GM12891 (cell line): ENCODE results near the gene DHRS7C. TPM values are rescaled to one million over a fixed set of nuclear protein-coding genes. Genes with fewer than 3 reads are reported as not detected.

Source experiments
- DNase-seq: peaks from one replicate; pipeline ENCODE4 v3.0.0; 2011; ENCODE audit warnings: low spot score; ENCODE audit not compliant: insufficient read length
- FAIRE-seq: peaks from 2 replicates; lab custom pipeline; 2011; peaks lifted over from hg19 to GRCh38; lab: Jason Lieb, UNC
- PAX5 ChIP-seq: IDR thresholded peaks from 2 replicates; pipeline ENCODE4 v1.6.1; 2011; ENCODE audit warnings: low read length, moderate library complexity, mild to moderate bottlenecking; ENCODE audit not compliant: insufficient read depth, severe bottlenecking
- POLR2A ChIP-seq: IDR thresholded peaks from 2 replicates; pipeline ENCODE4 v1.6.1; 2011; ENCODE audit warnings: low read depth, low read length, control low read depth
- POLR2AphosphoS5 ChIP-seq: IDR thresholded peaks from 2 replicates; pipeline ENCODE4 v1.6.1; 2011; ENCODE audit warnings: low read depth, low read length, control low read depth
- POU2F2 ChIP-seq: IDR thresholded peaks from 2 replicates; pipeline ENCODE4 v1.6.1; 2011; ENCODE audit warnings: low read depth, mild to moderate bottlenecking, control low read depth, low read length, moderate library complexity
- SPI1 ChIP-seq: IDR thresholded peaks from 2 replicates; pipeline ENCODE4 v1.6.1; 2011; ENCODE audit warnings: low read depth, low read length, control low read depth
- TAF1 ChIP-seq: IDR thresholded peaks from 2 replicates; pipeline ENCODE4 v1.6.1; 2011; ENCODE audit warnings: low read depth, low read length, control low read depth
- polyA plus RNA-seq: library from polyadenylated mRNA; unstranded; fragments of >200 nt; gene quantifications from one replicate; pipeline ENCODE4 v1.2.1, GENCODE V29; 2012; ENCODE audit warnings: low read depth, missing spikeins, inconsistent platforms; ENCODE audit not compliant: missing spikeins

Gene DHRS7C, protein sequence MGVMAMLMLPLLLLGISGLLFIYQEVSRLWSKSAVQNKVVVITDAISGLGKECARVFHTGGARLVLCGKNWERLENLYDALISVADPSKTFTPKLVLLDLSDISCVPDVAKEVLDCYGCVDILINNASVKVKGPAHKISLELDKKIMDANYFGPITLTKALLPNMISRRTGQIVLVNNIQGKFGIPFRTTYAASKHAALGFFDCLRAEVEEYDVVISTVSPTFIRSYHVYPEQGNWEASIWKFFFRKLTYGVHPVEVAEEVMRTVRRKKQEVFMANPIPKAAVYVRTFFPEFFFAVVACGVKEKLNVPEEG
- polyA plus RNA-seq, result not detected

- DNase-seq (no peak), FAIRE-seq (no peak)
- TF ChIP-seq POLR2AphosphoS5 (no peak), POU2F2 (no peak), PAX5 (no peak), SPI1 (no peak), POLR2A (no peak), TAF1 (no peak)
Observed at GRCh38 chr17:9790889-9791876, at the start of gene DHRS7C. DHRS7C (minus strand) TSS chr17:9791592; CDS start chr17:9791284, 308 bp downstream.

DNA sequence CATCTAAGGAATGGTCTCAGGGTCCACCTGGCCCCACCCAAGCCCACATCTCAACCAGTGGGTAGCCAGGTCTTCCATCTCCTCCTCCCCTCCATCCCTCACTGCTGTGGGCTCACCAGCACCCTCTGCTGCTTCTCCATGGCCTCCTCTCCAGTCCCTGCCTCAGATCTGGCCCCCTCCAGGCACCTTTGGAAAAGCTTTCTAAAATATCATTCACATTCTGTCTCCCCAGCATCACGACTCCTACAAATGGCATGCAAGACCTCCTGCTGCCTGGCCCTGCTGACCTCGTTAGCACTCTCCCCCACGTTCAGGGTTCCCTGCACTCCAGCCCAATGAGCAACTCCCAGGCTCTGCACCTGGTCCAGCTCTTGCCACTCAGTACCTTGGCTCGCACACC is 48.0 kb upstream of the DHRS7C start:
- TF ChIP-seq POLR2AphosphoS5, result no peak
- no peak for TF ChIP-seq SPI1
- no peak for TF ChIP-seq TAF1
- TF ChIP-seq POLR2A, result no peak
- no peak for TF ChIP-seq PAX5
- TF ChIP-seq POU2F2, result no peak
- no peak for DNase-seq

DNA sequence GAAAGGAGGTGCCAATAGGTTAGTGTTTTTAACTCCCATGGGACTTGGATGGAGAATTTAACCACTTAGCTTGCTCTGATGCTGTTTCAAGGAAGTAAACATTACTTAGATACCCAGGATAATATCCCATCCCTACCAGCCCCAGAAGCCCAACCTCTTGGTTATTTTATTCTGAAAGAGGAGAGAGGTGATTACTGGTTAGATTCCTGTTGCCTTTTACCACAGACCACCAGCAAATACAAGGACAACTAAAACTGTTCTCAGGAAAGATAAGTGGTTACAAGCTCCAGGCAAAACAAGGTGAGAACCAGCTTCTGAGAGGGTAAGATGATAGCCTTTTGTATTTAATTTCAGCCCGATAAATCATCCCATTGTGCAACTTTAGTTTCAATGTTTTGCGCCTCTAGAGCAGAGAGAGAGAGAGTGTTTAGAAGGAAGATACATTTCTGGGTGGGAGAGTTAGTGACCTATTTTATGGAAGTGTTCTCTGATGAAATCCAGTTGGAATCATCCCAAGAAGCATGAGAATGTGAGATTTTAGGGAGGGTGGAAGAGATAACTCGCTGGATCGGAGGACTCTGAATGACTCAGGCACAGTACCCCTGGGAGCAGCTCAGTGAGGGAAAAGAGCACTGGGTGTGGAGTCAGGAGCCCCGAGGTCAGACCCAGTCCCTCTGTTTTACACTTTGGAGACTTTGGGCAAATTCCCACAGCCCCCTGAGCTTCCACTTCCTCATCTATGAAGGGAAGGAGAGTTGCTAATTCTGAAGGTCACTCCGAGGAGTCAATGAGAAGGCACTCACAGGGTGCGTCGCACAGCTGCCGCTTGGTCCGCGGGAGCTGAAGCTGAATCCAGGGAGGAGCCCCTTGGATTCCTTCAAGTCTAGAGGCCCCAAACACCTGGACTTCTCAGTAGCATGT is 46.4 kb upstream of the DHRS7C start:
- DNase-seq, result no peak
- no peak for TF ChIP-seq SPI1
- FAIRE-seq, result no peak

More for the DNA sequence above, 48.0 kb upstream of the DHRS7C start:
- FAIRE-seq, result no peak

- no peak for TF ChIP-seq POU2F2
- no peak for FAIRE-seq
- no peak for DNase-seq
Observed at GRCh38 chr17:9833922-9834321, 42.5 kb upstream of the DHRS7C start.

DNA sequence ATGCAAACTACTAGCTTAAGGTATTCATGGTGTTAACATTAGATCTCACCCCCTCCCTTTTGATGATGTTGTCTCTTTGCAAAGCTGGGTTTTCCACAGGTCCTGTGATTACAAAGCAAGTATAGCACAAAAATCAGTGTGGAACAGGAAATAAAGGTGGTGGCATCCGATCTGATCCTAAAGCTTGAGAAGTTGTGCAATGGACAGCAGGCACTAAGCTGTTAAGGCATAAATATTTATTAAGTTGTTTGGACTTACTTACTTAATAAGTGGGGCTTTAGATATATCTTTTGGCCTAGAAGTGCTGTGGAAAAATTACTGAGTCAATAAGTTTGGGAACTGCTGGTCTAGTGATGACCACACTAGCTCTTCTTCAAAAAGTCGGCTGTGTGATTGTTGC is 39.3 kb upstream of the DHRS7C start:
- DNase-seq, result no peak
- FAIRE-seq, result no peak
- TF ChIP-seq POU2F2 (no peak), PAX5 (no peak), TAF1 (no peak)

DNA sequence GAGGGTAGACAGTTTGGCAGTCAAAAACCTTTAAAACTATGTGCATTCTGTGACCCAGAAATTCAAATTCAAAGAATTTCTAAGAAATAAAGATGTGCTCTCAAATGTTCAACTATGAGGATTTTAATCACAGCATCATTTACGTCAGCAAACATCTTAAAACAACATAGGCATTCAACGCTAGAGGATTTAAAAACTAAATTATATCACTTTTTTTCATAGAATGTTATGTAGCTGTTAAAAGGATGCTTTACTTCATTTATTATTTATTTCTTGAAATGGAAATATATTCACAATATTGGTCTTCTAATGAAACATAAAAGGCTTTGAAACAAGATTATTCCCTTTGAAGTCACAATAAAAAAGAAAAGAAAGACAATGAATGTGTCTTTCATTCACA is 38.0 kb upstream of the DHRS7C start:
- no peak for TF ChIP-seq PAX5
- no peak for TF ChIP-seq POU2F2
- no peak for TF ChIP-seq POLR2A
- FAIRE-seq, result no peak

GRCh38 chr17:9828296-9829295 is 37.2 kb upstream of the DHRS7C start:
- TF ChIP-seq POU2F2 (no peak), POLR2AphosphoS5 (no peak), SPI1 (no peak), TAF1 (no peak), POLR2A (no peak), PAX5 (no peak)
- no peak for FAIRE-seq
- DNase-seq, result no peak

More for the DNA sequence above, 38.0 kb upstream of the DHRS7C start:
- no peak for DNase-seq

GRCh38 chr17:9825641-9826150 is 34.3 kb upstream of the DHRS7C start, which contains the start of gene GLP2R:
GLP2R (plus strand) TSS chr17:9825924; CDS start chr17:9826064, 140 bp downstream.
- FAIRE-seq (no peak), DNase-seq (no peak)
- TF ChIP-seq SPI1 (no peak), POU2F2 (no peak), POLR2AphosphoS5 (no peak), TAF1 (no peak), POLR2A (no peak), PAX5 (no peak)
